Mesendoderm (in vitro differentiated cells): ENCODE data around the gene ADSL.

Experiments
- DNase-seq: peaks from one replicate; pipeline ENCODE4 v3.0.0; 2013
- H2AK5ac ChIP-seq: 2 replicates; pipeline ENCODE4 v1.6.1; 2013; ENCODE audit warnings: low read length, inconsistent platforms
- H2BK120ac ChIP-seq: 2 replicates; pipeline ENCODE4 v1.6.1; 2013; ENCODE audit warnings: low read depth, mild to moderate bottlenecking, low read length, moderate library complexity, mixed read lengths
- H2BK15ac ChIP-seq: replicated peaks from 2 replicates; pipeline ENCODE4 v1.6.1; 2013; ENCODE audit warnings: low read depth, mild to moderate bottlenecking, moderate library complexity
- H2BK5ac ChIP-seq: 2 replicates; pipeline ENCODE4 v1.6.1; 2013; ENCODE audit warnings: low read length, inconsistent platforms
- H3K18ac ChIP-seq: 2 replicates; pipeline ENCODE4 v1.6.1; 2013; ENCODE audit warnings: mild to moderate bottlenecking, low read length, mixed read lengths
- H3K23ac ChIP-seq: one replicate; pipeline ENCODE4 v1.6.1; 2013; ENCODE audit warnings: low read length
- H3K27ac ChIP-seq: 2 replicates; pipeline ENCODE4 v1.5.1; 2013; ENCODE audit warnings: low read depth, mild to moderate bottlenecking, inconsistent platforms, low read length, moderate library complexity
- H3K27me3 ChIP-seq: 2 replicates; pipeline ENCODE4 v1.6.1; 2013; ENCODE audit warnings: low read length, control low read depth, mild to moderate bottlenecking, inconsistent platforms; ENCODE audit not compliant: insufficient read depth, poor library complexity
- H3K36me3 ChIP-seq: 2 replicates; pipeline ENCODE4 v1.6.1; 2013; ENCODE audit warnings: low read length, inconsistent platforms; ENCODE audit not compliant: control insufficient read depth, insufficient read depth
- H3K4ac ChIP-seq: one replicate; pipeline ENCODE4 v1.6.1; 2013; ENCODE audit warnings: low read depth, mild to moderate bottlenecking, low read length, moderate library complexity
- H3K4me1 ChIP-seq: 2 replicates; pipeline ENCODE4 v1.6.1; 2013; ENCODE audit warnings: low read depth, low read length, inconsistent platforms; ENCODE audit not compliant: control insufficient read depth
- H3K4me2 ChIP-seq: 2 replicates; pipeline ENCODE4 v1.6.1; 2013; ENCODE audit warnings: low read length
- H3K4me3 ChIP-seq: 2 replicates; pipeline ENCODE4 v1.5.1; 2013; ENCODE audit warnings: mild to moderate bottlenecking, low read length
- H3K56ac ChIP-seq: one replicate; pipeline ENCODE4 v1.6.1; 2013; ENCODE audit warnings: low read length
- H3K79me1 ChIP-seq: 2 replicates; pipeline ENCODE4 v1.6.1; 2013; ENCODE audit warnings: low read length, inconsistent platforms
- H3K79me2 ChIP-seq: 2 replicates; pipeline ENCODE4 v1.6.1; 2013; ENCODE audit warnings: mild to moderate bottlenecking, low read length; ENCODE audit not compliant: control insufficient read depth, insufficient read depth
- H3K9ac ChIP-seq: 2 replicates; pipeline ENCODE4 v1.6.1; 2013; ENCODE audit warnings: low read length, inconsistent platforms
- H4K5ac ChIP-seq: one replicate; pipeline ENCODE4 v1.6.1; 2013; ENCODE audit warnings: low read length
- H4K8ac ChIP-seq: one replicate; pipeline ENCODE4 v1.6.1; 2013; ENCODE audit warnings: low read depth, mild to moderate bottlenecking, control low read depth, low read length, moderate library complexity
- WGBS: extraction: QIAGEN DNeasy Blood & Tissue Kit; methylation state at CpG from one replicate; pipeline ENCODE4 v1.1.7; 2013; ENCODE audit warnings: low lambda C conversion rate, missing lambda C conversion rate; ENCODE audit not compliant: insufficient coverage; ENCODE audit errors: extremely low coverage; 5-methylcytosine and 5-hydroxymethylcytosine counted together

The ADSL gene

GRCh38 chr22:40428796-40429195 is 82.5 kb downstream of the ADSL start:
- no peaks in the 10 kb centered on the region for H3K4me1 ChIP-seq
- H4K8ac ChIP-seq, result no peak overlapping the region
- no peak overlapping the region for H3K4ac ChIP-seq
- no peak overlapping the region for H3K4me2 ChIP-seq
- no CpG with 5 or more reads among the region's 4 CpGs for WGBS
- H3K79me2 ChIP-seq, result no peaks in the 10 kb centered on the region
- no peak overlapping the region for H2AK5ac ChIP-seq
- H3K4me3 ChIP-seq, result no peak overlapping the region
- no peak overlapping the region for H3K27ac ChIP-seq
- no peak overlapping the region for H2BK15ac ChIP-seq
- H3K9ac ChIP-seq, result no peak overlapping the region
- no peak overlapping the region for H3K56ac ChIP-seq
- H3K36me3 ChIP-seq, result peaks cover 3% of the 10 kb centered on the region
- H4K5ac ChIP-seq, result no peak overlapping the region
- H3K23ac ChIP-seq, result no peak overlapping the region
- H3K79me1 ChIP-seq, result no peaks in the 10 kb centered on the region
- H3K27me3 ChIP-seq, result no peaks in the 10 kb centered on the region
- no peak for DNase-seq
- H2BK120ac ChIP-seq, result no peak overlapping the region
- H2BK5ac ChIP-seq, result no peak overlapping the region
- H3K18ac ChIP-seq, result no peak overlapping the region

- no peak overlapping the region for H3K4ac ChIP-seq
- H3K27me3 ChIP-seq, result no peaks in the 10 kb centered on the region
- H3K27ac ChIP-seq, result no peak overlapping the region
- H2BK5ac ChIP-seq, result no peak overlapping the region
- WGBS, result no CpG with 5 or more reads among the region's 4 CpGs
- no peak overlapping the region for H3K23ac ChIP-seq
- no peak overlapping the region for H4K8ac ChIP-seq
- H3K18ac ChIP-seq, result no peak overlapping the region
- H3K56ac ChIP-seq, result no peak overlapping the region
- no peaks in the 10 kb centered on the region for H3K4me1 ChIP-seq
- no peak for DNase-seq
- H2BK120ac ChIP-seq, result no peak overlapping the region
- no peak overlapping the region for H4K5ac ChIP-seq
- H3K79me2 ChIP-seq, result no peaks in the 10 kb centered on the region
- no peak overlapping the region for H2BK15ac ChIP-seq
- no peak overlapping the region for H3K4me2 ChIP-seq
- no peak overlapping the region for H3K4me3 ChIP-seq
- peaks cover 3% of the 10 kb centered on the region for H3K36me3 ChIP-seq
- H2AK5ac ChIP-seq, result no peak overlapping the region
- no peak overlapping the region for H3K9ac ChIP-seq
- no peaks in the 10 kb centered on the region for H3K79me1 ChIP-seq
These were observed 83.2 kb downstream of the ADSL start for GRCh38 chr22:40429481-40429880.

GRCh38 chr22:40430991-40431390 is 84.7 kb downstream of the ADSL start:
- no peak overlapping the region for H4K5ac ChIP-seq
- H4K8ac ChIP-seq, result no peak overlapping the region
- peaks cover 3% of the 10 kb centered on the region for H3K36me3 ChIP-seq
- no peak overlapping the region for H3K9ac ChIP-seq
- no peak overlapping the region for H2BK120ac ChIP-seq
- WGBS, result no CpG with 5 or more reads among the region's 4 CpGs
- no peak overlapping the region for H3K56ac ChIP-seq
- H3K18ac ChIP-seq, result no peak overlapping the region
- no peak overlapping the region for H3K4me3 ChIP-seq
- H3K23ac ChIP-seq, result no peak overlapping the region
- H3K4ac ChIP-seq, result no peak overlapping the region
- no peak overlapping the region for H3K27ac ChIP-seq
- DNase-seq, result no peak
- H3K79me2 ChIP-seq, result no peaks in the 10 kb centered on the region
- no peak overlapping the region for H2BK15ac ChIP-seq
- H3K79me1 ChIP-seq, result peaks cover under 1% of the 10 kb centered on the region
- no peaks in the 10 kb centered on the region for H3K27me3 ChIP-seq
- no peak overlapping the region for H2BK5ac ChIP-seq
- H3K4me2 ChIP-seq, result no peak overlapping the region
- no peaks in the 10 kb centered on the region for H3K4me1 ChIP-seq
- H2AK5ac ChIP-seq, result no peak overlapping the region

- no peak for DNase-seq
- Histone ChIP-seq H3K27me3 (no peaks in the 10 kb centered on the region), H2BK15ac (no peak overlapping the region), H3K4ac (no peak overlapping the region), H3K4me2 (no peak overlapping the region), H2AK5ac (no peak overlapping the region), H2BK120ac (no peak overlapping the region), H3K79me2 (no peaks in the 10 kb centered on the region), H2BK5ac (no peak overlapping the region), H3K36me3 (peaks cover 3% of the 10 kb centered on the region), H3K79me1 (peaks cover 2% of the 10 kb centered on the region), H4K5ac (no peak overlapping the region), H3K9ac (no peak overlapping the region), H3K18ac (no peak overlapping the region), H3K56ac (no peak overlapping the region), H3K4me1 (peaks cover 1% of the 10 kb centered on the region), H3K23ac (no peak overlapping the region), H4K8ac (no peak overlapping the region), H3K27ac (no peak overlapping the region), H3K4me3 (no peak overlapping the region)
- no CpG with 5 or more reads among the region's 5 CpGs for WGBS
These were observed 85.9 kb downstream of the ADSL start for GRCh38 chr22:40432157-40432556.

- Histone ChIP-seq H2BK5ac (no peak overlapping the region), H2BK120ac (no peak overlapping the region), H3K36me3 (peaks cover 3% of the 10 kb centered on the region), H3K4ac (no peak overlapping the region), H2BK15ac (no peak overlapping the region), H3K9ac (no peak overlapping the region), H3K23ac (no peak overlapping the region), H4K8ac (no peak overlapping the region), H3K18ac (no peak overlapping the region), H3K4me3 (no peak overlapping the region), H3K4me2 (no peak overlapping the region), H4K5ac (no peak overlapping the region), H3K27ac (no peak overlapping the region), H3K56ac (no peak overlapping the region), H3K4me1 (peaks cover 3% of the 10 kb centered on the region), H3K79me2 (no peaks in the 10 kb centered on the region), H3K27me3 (no peaks in the 10 kb centered on the region), H2AK5ac (no peak overlapping the region), H3K79me1 (peaks cover 2% of the 10 kb centered on the region)
- no CpG with 5 or more reads among the region's 2 CpGs for WGBS
- DNase-seq, result no peak
These were observed 86.3 kb downstream of the ADSL start for GRCh38 chr22:40432625-40433024.

GRCh38 chr22:40433416-40434090 is 87.3 kb downstream of the ADSL start:
- H2AK5ac ChIP-seq, result no peak overlapping the region
- H3K4me1 ChIP-seq, result peaks cover 3% of the 10 kb centered on the region
- H4K8ac ChIP-seq, result no peak overlapping the region
- H3K4me2 ChIP-seq, result no peak overlapping the region
- H3K56ac ChIP-seq, result no peak overlapping the region
- no peak overlapping the region for H3K23ac ChIP-seq
- no peak overlapping the region for H2BK120ac ChIP-seq
- no peaks in the 10 kb centered on the region for H3K27me3 ChIP-seq
- H3K4ac ChIP-seq, result no peak overlapping the region
- peaks cover 3% of the 10 kb centered on the region for H3K36me3 ChIP-seq
- no peak overlapping the region for H3K27ac ChIP-seq
- H3K79me1 ChIP-seq, result peaks cover 2% of the 10 kb centered on the region
- DNase-seq, result no peak
- no peak overlapping the region for H3K18ac ChIP-seq
- H3K9ac ChIP-seq, result no peak overlapping the region
- no peak overlapping the region for H2BK5ac ChIP-seq
- no peaks in the 10 kb centered on the region for H3K79me2 ChIP-seq
- H2BK15ac ChIP-seq, result no peak overlapping the region
- WGBS, result no CpG with 5 or more reads among the region's 3 CpGs
- no peak overlapping the region for H3K4me3 ChIP-seq
- no peak overlapping the region for H4K5ac ChIP-seq
